PC-3 (cell line): Measurements from ENCODE around the gene NAV2. TPM values are rescaled to one million over a fixed set of nuclear protein-coding genes. Genes with fewer than 3 reads are reported as not detected.

Experiments
- ATAC-seq: fragments of 200-7000 bp; cut with Tn5 transposase; 2 replicates; pipeline ENCODE4 v1.9.1; 2020; ENCODE audit warnings: mild to moderate bottlenecking, moderate library complexity
- BruUV-seq: library from RNA; stranded (reverse); fragments of 400-500 nt; replicated peaks from 2 replicates; lab custom pipeline; 2021; lab: Mats Ljungman, UMichigan
- CTCF ChIA-PET: fragments of 300-600 bp; sonication (Branson Sonifier 250); formaldehyde crosslinking; loops from one replicate; lab custom pipeline; 2022; ENCODE audit warnings: antibody characterized with exemption; lab: Charles Lee
- POLR2A ChIA-PET: fragments of 300-600 bp; sonication (Branson Sonifier 250); formaldehyde crosslinking; loops from one replicate; lab custom pipeline; 2022; ENCODE audit warnings: antibody characterized with exemption; ENCODE audit not compliant: unreplicated experiment; lab: Charles Lee
- DNase-seq: peaks from one replicate; pipeline ENCODE4 v3.0.0-alpha.2; 2015
- H2AFZ ChIP-seq: fragments of 300-600 bp; sonication (generic); 2 replicates; pipeline ENCODE4 v1.6.0; 2016; ENCODE audit warnings: antibody characterized with exemption, low read length
- H3F3A ChIP-seq: fragments of 300-600 bp; sonication (generic); one replicate; pipeline ENCODE4 v1.6.0; 2017; ENCODE audit warnings: antibody characterized with exemption, low read length, control low read depth, mild to moderate bottlenecking; ENCODE audit not compliant: unreplicated experiment
- H3K27ac ChIP-seq: fragments of 300-600 bp; sonication (generic); 2 replicates; pipeline ENCODE4 v1.5.1; 2016; ENCODE audit warnings: mild to moderate bottlenecking, low read length
- H3K27me3 ChIP-seq: fragments of 300-600 bp; sonication (generic); 2 replicates; pipeline ENCODE4 v1.6.1; 2016; ENCODE audit warnings: low read length, mixed read lengths
- H3K36me3 ChIP-seq: fragments of 300-600 bp; sonication (generic); 2 replicates; pipeline ENCODE4 v1.6.1; 2016; ENCODE audit warnings: low read depth, mixed run types, low read length, mixed read lengths
- H3K4me1 ChIP-seq: fragments of 300-600 bp; sonication (generic); 2 replicates; pipeline ENCODE4 v1.5.1; 2016; ENCODE audit warnings: low read length; ENCODE audit not compliant: insufficient read depth
- H3K4me2 ChIP-seq: fragments of 300-600 bp; sonication (generic); 2 replicates; pipeline ENCODE4 v1.6.0; 2016; ENCODE audit warnings: low read length
- H3K4me3 ChIP-seq: fragments of 300-600 bp; sonication (generic); 2 replicates; pipeline ENCODE4 v1.5.1; 2016; ENCODE audit warnings: mild to moderate bottlenecking, low read length, mixed read lengths
- H3K79me2 ChIP-seq: fragments of 300-600 bp; sonication (generic); 2 replicates; pipeline ENCODE4 v1.6.1; 2017; ENCODE audit warnings: low read length, mixed read lengths
- H3K9ac ChIP-seq: fragments of 300-600 bp; sonication (generic); 2 replicates; pipeline ENCODE4 v1.6.0; 2016; ENCODE audit warnings: mild to moderate bottlenecking, low read length
- H3K9me2 ChIP-seq: fragments of 300-600 bp; sonication (generic); replicated peaks from 2 replicates; pipeline ENCODE4 v1.6.1; 2016; ENCODE audit warnings: mixed run types, low read length, mixed read lengths
- H3K9me3 ChIP-seq: fragments of 300-600 bp; sonication (generic); 2 replicates; pipeline ENCODE4 v1.6.1; 2016; ENCODE audit warnings: low read length, mixed read lengths
- H4K20me1 ChIP-seq: fragments of 300-600 bp; sonication (generic); 2 replicates; pipeline ENCODE4 v1.6.1; 2016; ENCODE audit warnings: low read length, mixed read lengths
- EZH2 ChIP-seq: fragments of 300-600 bp; sonication (generic); IDR thresholded peaks from one replicate; pipeline ENCODE4 v1.6.1; 2017; ENCODE audit warnings: antibody characterized with exemption, mild to moderate bottlenecking, low read length; ENCODE audit not compliant: unreplicated experiment
- EZH2phosphoT487 ChIP-seq: fragments of 300-600 bp; sonication (generic); IDR thresholded peaks from 2 replicates; pipeline ENCODE4 v1.6.1; 2018; ENCODE audit warnings: mild to moderate bottlenecking, antibody characterized with exemption, low read length, borderline replicate concordance
- intact Hi-C: fragments of 100-400 bp; cut with micrococcal nuclease; formaldehyde crosslinking; loops from 2 replicates; pipeline ENCODE4 v1.9.0; 2023
- total RNA-seq: library from RNA; depleted of rRNA; stranded (reverse); fragments of >200 nt; gene quantifications from 2 replicates; pipeline ENCODE4 v1.2.3, GENCODE V29; 2014
- TF ChIP-seq, protein P1 (sequence below): fragments of 300-600 bp; sonication (generic); conservative IDR thresholded peaks from 2 replicates; pipeline ENCODE4 v1.5.1; 2017; ENCODE audit warnings: antibody characterized with exemption, low read depth, mild to moderate bottlenecking, low read length

The NAV2 gene
- total RNA-seq, 1 experiment from 2014 or later = 10.4 TPM

- Histone ChIP-seq H3K27ac (no peak overlapping the region), H3K79me2 (no peaks in the 10 kb centered on the region), H3K4me1 (no peaks in the 10 kb centered on the region), H3K4me2 (no peak overlapping the region), H3K36me3 (no peaks in the 10 kb centered on the region), H3K27me3 (no peaks in the 10 kb centered on the region), H4K20me1 (no peaks in the 10 kb centered on the region), H2AFZ (no peak overlapping the region), H3K4me3 (no peak overlapping the region), H3K9me3 (no peaks in the 10 kb centered on the region), H3F3A (no peaks in the 10 kb centered on the region), H3K9me2 (no peaks in the 10 kb centered on the region), H3K9ac (no peak overlapping the region)
- BruUV-seq = no TSS peak
- TF ChIP-seq, protein P1, sequence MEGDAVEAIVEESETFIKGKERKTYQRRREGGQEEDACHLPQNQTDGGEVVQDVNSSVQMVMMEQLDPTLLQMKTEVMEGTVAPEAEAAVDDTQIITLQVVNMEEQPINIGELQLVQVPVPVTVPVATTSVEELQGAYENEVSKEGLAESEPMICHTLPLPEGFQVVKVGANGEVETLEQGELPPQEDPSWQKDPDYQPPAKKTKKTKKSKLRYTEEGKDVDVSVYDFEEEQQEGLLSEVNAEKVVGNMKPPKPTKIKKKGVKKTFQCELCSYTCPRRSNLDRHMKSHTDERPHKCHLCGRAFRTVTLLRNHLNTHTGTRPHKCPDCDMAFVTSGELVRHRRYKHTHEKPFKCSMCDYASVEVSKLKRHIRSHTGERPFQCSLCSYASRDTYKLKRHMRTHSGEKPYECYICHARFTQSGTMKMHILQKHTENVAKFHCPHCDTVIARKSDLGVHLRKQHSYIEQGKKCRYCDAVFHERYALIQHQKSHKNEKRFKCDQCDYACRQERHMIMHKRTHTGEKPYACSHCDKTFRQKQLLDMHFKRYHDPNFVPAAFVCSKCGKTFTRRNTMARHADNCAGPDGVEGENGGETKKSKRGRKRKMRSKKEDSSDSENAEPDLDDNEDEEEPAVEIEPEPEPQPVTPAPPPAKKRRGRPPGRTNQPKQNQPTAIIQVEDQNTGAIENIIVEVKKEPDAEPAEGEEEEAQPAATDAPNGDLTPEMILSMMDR = no peak
- TF ChIP-seq EZH2phosphoT487 (no peak), EZH2 (no peak)
- intact Hi-C loops = no loop called here
- ATAC-seq = no peak
- DNase-seq = no peak
- ChIA-PET CTCF (no interaction called here), POLR2A (no interaction called here)
These were observed 194.5 kb downstream of the NAV2 start for GRCh38 chr11:19907008-19907579.

DNA sequence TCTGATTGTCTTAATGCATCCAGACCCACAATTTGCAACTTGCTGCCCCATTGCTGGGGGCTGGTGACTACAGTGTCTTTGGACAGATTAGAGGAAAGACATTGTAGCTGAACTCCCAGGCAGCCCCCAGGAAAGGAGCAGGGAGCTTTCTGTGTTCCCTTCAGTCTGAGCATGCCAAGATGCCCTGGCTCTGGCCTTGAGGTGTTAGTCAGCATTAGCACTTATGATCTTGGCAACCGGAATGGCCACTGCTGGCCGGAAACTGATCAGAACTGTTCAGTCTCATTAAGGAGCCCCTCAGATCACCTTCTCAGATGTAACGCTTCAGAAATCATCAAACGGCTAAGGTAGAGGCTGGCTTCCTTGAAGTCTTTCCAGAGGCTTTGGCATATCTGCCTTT, 195.2 kb downstream of the NAV2 start:
- CTCF ChIA-PET = interaction anchor here (0.5 kb wide), 1 partner anchor 79 kb away, joined by 5 read pairs; no protein-coding TSS in a partner anchor
- H4K20me1 ChIP-seq = no peaks in the 10 kb centered on the region

GRCh38 chr11:19910931-19911330, 198.3 kb downstream of the NAV2 start:
- Histone ChIP-seq H2AFZ (no peak overlapping the region), H3K79me2 (no peaks in the 10 kb centered on the region), H3F3A (no peaks in the 10 kb centered on the region), H3K4me1 (no peaks in the 10 kb centered on the region), H3K4me3 (no peak overlapping the region), H4K20me1 (no peaks in the 10 kb centered on the region), H3K9me2 (no peaks in the 10 kb centered on the region), H3K27me3 (no peaks in the 10 kb centered on the region), H3K9me3 (no peaks in the 10 kb centered on the region), H3K27ac (no peak overlapping the region), H3K36me3 (no peaks in the 10 kb centered on the region), H3K9ac (no peak overlapping the region), H3K4me2 (no peak overlapping the region)
- intact Hi-C loops = no loop called here
- no peak for TF ChIP-seq EZH2
- TF ChIP-seq, protein P1 = no peak
- no peak for TF ChIP-seq EZH2phosphoT487
- DNase-seq = no peak
- no peak for ATAC-seq
- CTCF ChIA-PET = interaction anchor here (0.6 kb wide), 1 partner anchor 181 kb away, joined by 4 read pairs; no protein-coding TSS in a partner anchor
- POLR2A ChIA-PET = no interaction called here
- BruUV-seq = no TSS peak

More for the DNA sequence above, 195.2 kb downstream of the NAV2 start:
- Histone ChIP-seq H3K4me1 (no peaks in the 10 kb centered on the region), H3K4me3 (no peak overlapping the region), H3K27me3 (no peaks in the 10 kb centered on the region), H2AFZ (no peak overlapping the region), H3K4me2 (no peak overlapping the region), H3K79me2 (no peaks in the 10 kb centered on the region), H3K9ac (no peak overlapping the region), H3K9me3 (no peaks in the 10 kb centered on the region), H3F3A (no peaks in the 10 kb centered on the region), H3K36me3 (no peaks in the 10 kb centered on the region), H3K27ac (no peak overlapping the region), H3K9me2 (no peaks in the 10 kb centered on the region)
- TF ChIP-seq, protein P1 = no peak
- TF ChIP-seq EZH2 = no peak
- TF ChIP-seq EZH2phosphoT487 = no peak
- intact Hi-C loops = no loop called here
- no peak for DNase-seq
- POLR2A ChIA-PET = no interaction called here
- BruUV-seq = no TSS peak
- ATAC-seq = no peak
